Measurements from ENCODE around the gene VCX.
"Not testable (repeated sequence)": the region's sequence is repeated elsewhere in the genome, so short reads cannot be mapped to it uniquely, and the experiment has no call there.

VCX gene

GRCh38 chrX:7842871-7843270 is at the start of gene VCX:
Gene VCX, plus strand, starts transcription at chrX:7843171. Its CDS starts 33 bp downstream, at chrX:7843204.
- DNase-seq (ENCODE audit: low read depth): not testable (repeated sequence)

- DNase-seq (ENCODE audit: low read depth): no peak
These were observed 44.6 kb upstream of the VCX start for GRCh38 chrX:7798327-7798726.

- no peak for DNase-seq (ENCODE audit: low read depth)
These were observed 41.3 kb upstream of the VCX start for GRCh38 chrX:7801711-7802110.

- no peak for DNase-seq (ENCODE audit: low read depth)
These were observed 27.7 kb upstream of the VCX start for GRCh38 chrX:7815166-7815805.

GRCh38 chrX:7828594-7828993 is 14.4 kb upstream of the VCX start:
- DNase-seq (ENCODE audit: low read depth): no peak

- DNase-seq (ENCODE audit: low read depth): no peak
These were observed 1.7 kb upstream of the VCX start for GRCh38 chrX:7841084-7841805.

- DNase-seq (ENCODE audit: low read depth): no peak
These were observed 9.2 kb downstream of the VCX start for GRCh38 chrX:7852166-7852565.

- DNase-seq (ENCODE audit: low read depth): no peak
These were observed 29.1 kb downstream of the VCX start for GRCh38 chrX:7872042-7872441.

GRCh38 chrX:7876957-7877356 is 34.0 kb downstream of the VCX start:
- DNase-seq (ENCODE audit: low read depth): no peak

- no peak for DNase-seq (ENCODE audit: low read depth)
These were observed 46.2 kb downstream of the VCX start for GRCh38 chrX:7889135-7889534.

GRCh38 chrX:7889680-7890079 is 46.7 kb downstream of the VCX start:
- DNase-seq (ENCODE audit: low read depth): no peak

GRCh38 chrX:7891928-7892327 is 49.0 kb downstream of the VCX start:
- DNase-seq (ENCODE audit: low read depth): no peak

Measured in CMK (cell line).